Retinal pigment epithelial cell (primary cell): ENCODE results near the gene PCSK1.

ENCODE experiments used
- DNase-seq: peaks from one replicate; pipeline ENCODE4 v3.0.0-alpha.2; 2010; ENCODE audit warnings: low read depth
- H3K4me3 ChIP-seq: 2 replicates; pipeline ENCODE4 v1.5.1; 2011; ENCODE audit warnings: mild to moderate bottlenecking, low read length, control low read depth, moderate library complexity
- CTCF ChIP-seq: conservative IDR thresholded peaks from 2 replicates; pipeline ENCODE4 v1.5.1; 2011; ENCODE audit warnings: low read depth, low read length, control low read depth, inconsistent platforms

PCSK1 gene

DNA sequence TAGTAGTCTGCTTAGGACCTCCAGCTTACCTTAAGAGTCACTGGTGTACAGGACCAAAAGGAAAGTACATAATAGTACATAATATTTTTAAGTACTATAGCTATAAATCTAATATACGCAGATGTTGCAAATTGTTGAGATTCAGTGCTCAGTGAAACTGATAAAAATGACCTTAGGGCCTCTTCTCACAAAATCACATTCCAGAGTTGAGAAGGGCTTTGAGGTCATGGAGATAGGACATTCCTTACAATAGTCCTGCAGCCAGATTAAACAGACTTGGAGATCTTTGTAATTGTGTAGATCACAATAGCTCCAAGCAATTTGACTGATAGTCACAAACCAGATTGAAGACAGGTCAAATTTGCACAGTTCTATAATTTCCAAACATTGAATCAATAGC, 37.7 kb upstream of the PCSK1 start:
- no peak overlapping the region for H3K4me3 ChIP-seq
- DNase-seq: no peak
- TF ChIP-seq CTCF: no peak

- no peak for TF ChIP-seq CTCF
- DNase-seq: no peak
- no peak overlapping the region for H3K4me3 ChIP-seq
Measured at GRCh38 chr5:96468956-96469355, 35.9 kb upstream of the PCSK1 start.

GRCh38 chr5:96463091-96463490, 30.0 kb upstream of the PCSK1 start:
- no peak overlapping the region for H3K4me3 ChIP-seq
- TF ChIP-seq CTCF: no peak
- DNase-seq: no peak

DNA sequence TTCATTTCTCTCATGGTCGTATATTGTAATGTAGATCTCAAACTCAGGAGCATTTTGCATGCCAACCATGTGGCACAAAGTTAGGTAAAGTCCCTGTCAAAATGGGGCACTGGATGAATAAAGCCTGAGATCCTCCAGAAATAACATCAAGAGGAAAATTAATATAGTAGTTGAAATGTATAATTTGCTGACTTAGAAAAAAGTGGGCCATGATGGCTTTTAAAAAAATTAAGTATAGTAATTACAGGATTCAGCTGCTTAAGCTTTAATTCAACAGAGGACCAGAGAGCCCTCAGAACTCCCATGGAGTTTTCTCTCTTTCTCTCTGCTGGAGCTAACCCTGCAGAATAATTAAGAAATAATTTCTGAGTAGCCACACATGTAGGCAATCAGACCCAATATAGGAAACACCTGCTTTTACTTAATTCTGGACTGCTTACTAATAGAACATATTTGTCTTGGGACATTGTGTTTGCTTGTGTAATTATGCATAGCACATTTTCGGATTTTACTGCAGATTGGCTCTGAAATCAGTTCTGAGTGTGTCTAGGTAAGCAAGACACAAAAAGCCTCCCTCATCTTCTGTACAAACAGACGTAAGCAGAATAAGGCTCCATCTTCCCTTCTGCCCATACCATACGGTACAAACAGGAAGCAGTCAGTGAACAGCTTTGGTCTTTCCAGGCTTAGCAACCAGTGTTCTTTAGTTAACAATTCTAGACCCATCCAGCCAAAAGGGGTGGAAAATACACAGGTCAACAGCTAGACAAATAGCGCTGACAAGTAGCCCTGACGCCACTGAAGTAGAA, 26.5 kb upstream of the PCSK1 start:
- TF ChIP-seq CTCF: no peak
- no peak overlapping the region for H3K4me3 ChIP-seq
- DNase-seq: no peak

DNA sequence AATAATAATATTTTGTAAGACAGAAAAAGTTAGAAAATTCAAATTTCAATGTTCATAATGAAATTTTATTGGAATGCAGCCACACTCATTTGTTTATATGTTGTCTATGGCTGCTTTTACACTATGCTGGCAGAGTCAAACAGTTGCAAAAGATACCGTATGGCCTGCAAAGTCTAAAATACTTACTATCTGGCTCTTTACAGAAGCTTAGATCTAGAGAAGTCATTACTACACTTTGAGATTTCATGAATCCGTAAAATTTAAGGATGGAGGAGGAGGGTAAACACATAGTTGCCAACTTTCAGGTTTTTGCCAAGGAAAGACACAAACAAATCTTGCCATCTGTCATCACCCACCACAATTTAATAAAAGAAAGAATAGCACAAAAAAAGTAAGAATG, 25.1 kb upstream of the PCSK1 start:
- H3K4me3 ChIP-seq: no peak overlapping the region
- TF ChIP-seq CTCF: no peak
- no peak for DNase-seq

DNA sequence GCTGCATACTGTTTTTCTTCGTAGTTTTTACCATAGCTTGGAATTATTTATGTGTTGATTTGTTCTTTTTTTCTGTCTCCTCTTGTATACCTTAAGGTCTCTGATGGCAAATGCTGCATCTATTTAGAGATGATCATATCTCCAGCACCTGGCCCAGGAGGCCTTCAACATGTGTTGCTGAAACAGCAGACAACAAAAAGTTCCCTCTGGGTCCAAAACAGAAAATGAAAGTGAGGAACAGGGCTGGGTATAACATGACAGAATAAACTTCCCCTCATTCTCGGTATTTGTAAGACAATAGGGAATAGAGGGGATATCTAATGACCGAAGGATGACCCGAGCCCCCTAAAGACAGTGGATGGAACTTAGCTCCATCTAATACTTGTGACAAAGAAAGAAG, 22.7 kb upstream of the PCSK1 start:
- TF ChIP-seq CTCF: no peak
- DNase-seq: no peak
- no peak overlapping the region for H3K4me3 ChIP-seq

GRCh38 chr5:96453394-96453793, 20.3 kb upstream of the PCSK1 start:
- no peak for TF ChIP-seq CTCF

More at GRCh38 chr5:96453394-96453793, 20.3 kb upstream of the PCSK1 start:
- DNase-seq: no peak
- H3K4me3 ChIP-seq: no peak overlapping the region
